ENCODE results near the gene RNPEPL1.

Gene RNPEPL1

GRCh38 chr2:240559286-240559685, 9.0 kb upstream of the RNPEPL1 start:
- TF ChIP-seq CTCF (IDR thresholded peaks at IDR 0.05), result no peak

- no peak for TF ChIP-seq CTCF (IDR thresholded peaks at IDR 0.05)
These were observed 8.2 kb upstream of the RNPEPL1 start, which contains the start of gene DUSP28 for GRCh38 chr2:240560084-240560479. TSS of gene DUSP28 (plus strand) at chr2:240560357. CDS start at chr2:240560685, 328 bp downstream.

GRCh38 chr2:240560480-240561324, 7.6 kb upstream of the RNPEPL1 start:
- no peak for TF ChIP-seq CTCF (IDR thresholded peaks at IDR 0.05)

GRCh38 chr2:240561325-240561971, 6.8 kb upstream of the RNPEPL1 start:
- TF ChIP-seq CTCF (IDR thresholded peaks at IDR 0.05), result no peak

- TF ChIP-seq CTCF (IDR thresholded peaks at IDR 0.05), result no peak
These were observed 4.2 kb upstream of the RNPEPL1 start for GRCh38 chr2:240563951-240564560.

GRCh38 chr2:240564561-240565332, 3.5 kb upstream of the RNPEPL1 start:
- no peak for TF ChIP-seq CTCF (IDR thresholded peaks at IDR 0.05)

Data from LNCAP (cell line).